WI38 (cell line): ENCODE measurements around the gene PTBP2.
"Not testable (repeated sequence)": the region's sequence is repeated elsewhere in the genome, so short reads cannot be mapped to it uniquely, and the experiment has no call there.

Source experiments
- H3K4me3 ChIP-seq: 2 replicates; pipeline ENCODE4 v1.5.1; 2011; ENCODE audit warnings: low read depth, mild to moderate bottlenecking, control low read depth, low read length
- CTCF ChIP-seq: IDR thresholded peaks from 2 replicates; pipeline ENCODE4 v1.5.1; 2012; ENCODE audit warnings: low read depth, mild to moderate bottlenecking, control low read depth, low read length

The PTBP2 gene

GRCh38 chr1:96756789-96757188 lies 35.2 kb downstream of the PTBP2 start:
- TF ChIP-seq CTCF, result no peak
- H3K4me3 ChIP-seq, result no peak overlapping the region

- H3K4me3 ChIP-seq, result not testable (repeated sequence)
These were observed 41.0 kb downstream of the PTBP2 start for GRCh38 chr1:96762586-96762985.

GRCh38 chr1:96763514-96763913 lies 41.9 kb downstream of the PTBP2 start:
- TF ChIP-seq CTCF, result no peak
- H3K4me3 ChIP-seq, result no peak overlapping the region

GRCh38 chr1:96764469-96764868 lies 42.9 kb downstream of the PTBP2 start:
- no peak overlapping the region for H3K4me3 ChIP-seq
- TF ChIP-seq CTCF, result no peak

- TF ChIP-seq CTCF, result no peak
- no peak overlapping the region for H3K4me3 ChIP-seq
These were observed 50.3 kb downstream of the PTBP2 start for GRCh38 chr1:96771847-96772246.

GRCh38 chr1:96772349-96772748 lies 50.8 kb downstream of the PTBP2 start:
- no peak overlapping the region for H3K4me3 ChIP-seq
- no peak for TF ChIP-seq CTCF

- no peak for TF ChIP-seq CTCF
- no peak overlapping the region for H3K4me3 ChIP-seq
These were observed 51.4 kb downstream of the PTBP2 start for GRCh38 chr1:96772972-96773371.

- no peak overlapping the region for H3K4me3 ChIP-seq
- no peak for TF ChIP-seq CTCF
These were observed 60.6 kb downstream of the PTBP2 start for GRCh38 chr1:96782206-96782605.
